A549 treated with Mapracorat at 1 μM for 4 hours (cell line): ENCODE results near the gene DZANK1. TPM values are rescaled to one million over a fixed set of nuclear protein-coding genes. Genes with fewer than 3 reads are reported as not detected.

Experiments
- total RNA-seq: library from RNA; stranded (reverse); fragments of 200-300 nt; extraction: Qiagen RNA extraction; gene quantifications from 5 replicates; pipeline ENCODE4 v1.2.3, GENCODE V29; 2022

Gene DZANK1
- 2.4 to 3.1 TPM (median 2.9 TPM) in 5 replicates for total RNA-seq

DNA sequence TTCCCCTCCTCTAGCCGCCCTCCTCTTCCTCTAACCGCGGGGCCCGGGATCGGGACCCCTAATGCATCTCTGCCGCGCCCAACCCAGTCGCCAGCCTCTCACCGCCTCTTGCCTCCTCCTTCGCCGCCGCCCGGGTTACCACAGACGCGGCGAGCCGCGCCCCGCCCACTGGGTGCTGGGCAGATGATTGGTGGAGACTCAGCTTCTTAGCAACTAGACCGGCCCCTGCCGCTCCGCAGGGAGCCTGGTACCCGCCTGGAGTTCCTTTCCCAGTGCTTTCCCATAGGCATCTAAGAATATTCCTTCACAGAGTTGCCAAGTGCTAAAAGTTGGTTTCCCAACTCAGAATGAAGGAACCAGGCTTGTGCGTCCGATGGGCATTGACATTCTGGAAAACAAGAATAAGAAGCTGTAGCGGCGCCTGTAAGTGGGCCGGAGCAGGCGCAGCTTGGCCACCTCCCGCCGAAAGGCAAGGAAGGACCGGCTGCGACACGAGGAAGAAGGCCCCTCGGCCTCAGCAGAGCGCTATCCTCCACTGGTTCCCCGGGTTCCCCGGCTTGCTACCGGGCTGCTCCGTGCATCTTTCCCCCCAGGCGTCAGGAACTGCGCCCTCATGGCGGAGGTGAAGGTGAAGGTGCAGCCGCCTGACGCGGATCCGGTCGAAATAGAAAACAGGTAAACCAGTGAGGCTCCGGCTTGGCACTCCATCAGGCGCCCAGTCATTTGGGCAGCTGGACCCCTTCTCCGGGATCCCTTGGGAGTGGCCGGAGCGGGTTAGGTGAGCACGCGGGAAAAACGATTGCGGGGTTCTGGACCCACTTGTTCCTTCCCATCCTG, at the start of gene DZANK1, which contains the start of gene POLR3F:
Gene DZANK1, minus strand, starts transcription at position 137 of the 837 bp plus-strand sequence. CDS start 1,672 bp downstream, outside the sequence.
Gene POLR3F, plus strand, starts transcription at position 497 of the 837 bp plus-strand sequence. Its CDS starts 117 bp downstream, at position 614.

DNA sequence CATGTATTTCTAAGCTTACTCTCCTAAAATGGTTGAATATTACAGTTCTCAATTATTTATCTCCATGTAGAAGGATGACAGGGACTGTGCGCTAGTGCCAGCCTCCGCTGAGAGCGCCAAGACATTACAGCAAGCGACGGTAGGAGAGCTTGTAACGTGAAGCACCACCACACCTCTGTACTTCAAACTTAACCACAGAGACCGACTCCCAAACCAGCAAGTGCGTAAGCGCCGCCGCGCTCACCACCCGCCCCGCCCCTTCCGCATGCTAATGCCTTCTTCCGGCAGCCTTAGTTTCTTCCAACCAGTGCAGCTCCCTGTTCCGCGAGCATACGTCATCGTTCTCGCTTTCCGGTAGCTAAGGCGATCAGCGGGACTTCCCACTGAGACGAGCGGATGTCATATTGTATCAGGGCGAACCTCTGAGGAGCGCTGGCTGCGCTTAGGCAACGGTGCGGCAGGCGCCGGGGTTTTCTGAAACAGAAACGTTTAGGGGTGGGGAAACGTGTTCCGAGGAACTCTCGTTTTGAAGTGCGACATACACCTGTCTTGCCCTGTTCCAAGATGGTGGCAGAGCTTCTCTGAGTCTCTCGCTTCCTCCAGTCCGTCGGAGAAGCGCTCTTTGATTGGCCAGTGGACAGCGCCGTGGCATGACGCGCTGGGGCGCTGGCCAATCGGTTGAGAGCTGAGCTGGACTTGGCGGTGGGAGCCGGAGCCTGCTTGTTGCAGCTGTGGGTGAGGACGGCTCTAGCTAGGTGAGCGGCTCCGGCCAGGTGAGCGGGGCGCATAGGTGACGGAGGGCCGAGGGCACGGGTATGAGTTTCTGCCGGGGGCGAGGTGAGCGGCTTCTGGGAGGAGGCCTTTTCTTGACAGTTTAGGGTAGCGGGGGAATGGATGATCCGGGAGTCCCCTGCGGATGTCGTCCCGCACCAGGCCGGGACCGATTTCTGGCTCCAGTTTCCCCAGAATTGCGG, 40.7 kb upstream of the DZANK1 start, which contains the start of gene SEC23B:
Gene SEC23B, plus strand, starts transcription at position 723 of the 974 bp plus-strand sequence. CDS start 2,896 bp downstream, outside the sequence.

DNA sequence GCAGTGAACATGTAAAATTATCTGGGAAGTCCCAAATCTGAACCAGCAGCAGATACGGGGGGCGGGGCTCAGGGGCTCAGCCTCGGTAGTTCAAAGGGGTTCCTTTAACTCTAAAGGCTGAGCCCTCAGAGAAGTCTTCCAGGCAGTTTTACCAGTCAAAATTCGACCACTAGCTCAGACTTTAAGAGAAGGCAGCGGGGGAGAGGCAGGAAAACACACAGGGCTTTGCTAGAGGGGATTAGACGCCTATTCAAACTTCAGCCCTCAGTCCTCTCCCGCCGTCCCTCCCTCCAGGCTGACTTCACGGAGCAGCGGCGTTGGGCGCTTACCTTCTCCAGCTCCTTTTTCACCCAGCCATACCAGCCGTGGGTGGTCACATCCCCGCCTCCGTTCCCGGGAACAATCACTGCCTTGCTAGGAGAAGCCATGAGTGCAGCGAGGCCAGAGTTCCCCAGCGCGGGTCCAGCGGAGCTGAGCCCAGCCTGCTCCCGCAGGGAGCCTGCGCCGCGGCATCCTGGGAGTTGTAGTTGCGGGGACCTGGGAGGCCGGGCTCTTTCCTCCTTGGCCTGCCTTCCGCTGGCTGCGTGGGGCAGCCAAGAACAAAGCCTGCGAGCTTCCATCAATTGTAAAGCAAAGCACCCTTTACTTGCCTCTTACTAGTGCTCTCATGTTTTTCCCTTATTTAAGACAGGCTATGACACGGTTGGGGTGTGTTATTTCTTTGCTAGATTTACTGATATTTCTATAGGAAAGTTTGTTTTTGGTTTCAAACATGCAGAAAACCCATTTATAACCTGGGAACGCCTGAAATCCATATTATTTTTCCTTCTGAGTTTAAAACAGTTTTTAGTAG, 30.1 kb upstream of the DZANK1 start, which contains the start of gene RBBP9:
Gene RBBP9, minus strand, starts transcription at position 486 of the 853 bp plus-strand sequence. Its CDS starts 58 bp downstream, at position 428.

Other genes with a start within 250 kb of the DZANK1 start
- 10.4 to 15.1 TPM (median 11.6 TPM) in 5 replicates for gene ZNF133, start 178.5 kb downstream of the DZANK1 start, total RNA-seq
- gene POLR3F, start 360 bp upstream of the DZANK1 start, total RNA-seq = 14.6 to 23.3 TPM (median 15.3 TPM) in 5 replicates
- 12.5 to 16.1 TPM (median 13.7 TPM) in 5 replicates for gene RBBP9, start 30.2 kb upstream of the DZANK1 start, total RNA-seq
- 52.6 to 60.9 TPM (median 55.9 TPM) in 5 replicates for gene SEC23B, start 40.9 kb upstream of the DZANK1 start, total RNA-seq
- 115 to 163 TPM (median 128 TPM) in 5 replicates for gene SMIM26, start 100.4 kb upstream of the DZANK1 start, total RNA-seq
- gene DTD1, start 121.0 kb upstream of the DZANK1 start, total RNA-seq = 79.5 to 86.5 TPM (median 80.3 TPM) in 5 replicates